Adrenal gland (tissue), 5 donors: ENCODE results near the gene MAPKAP1.

Source experiments
- POLR2A ChIP-seq, 2 donors: fragments of 450-650 bp; IDR thresholded peaks; one replicate each; pipeline ENCODE4 v1.6.1; 2017; ENCODE audit warnings: antibody characterized with exemption in 2 of 2, mild to moderate bottlenecking in 2 of 2, moderate library complexity in 1 of 2
- TF ChIP-seq, protein P1 (sequence below), 6 experiments: fragments of 450-650 bp in 4 of 6; fragments of 200-600 bp in 2 of 6; sonication (generic) in 1 of 6; IDR thresholded peaks; 1 replicate in 5 of 6; 2 replicates in 1 of 6; pipeline versions ENCODE4 v1.5.1 to v1.8.0; 2016 to 2021; ENCODE audit warnings: antibody characterized with exemption in 6 of 6, mild to moderate bottlenecking in 2 of 6, moderate library complexity in 1 of 6
- donor health status: DM: no; HTN: no; CAD: no.

DNA sequence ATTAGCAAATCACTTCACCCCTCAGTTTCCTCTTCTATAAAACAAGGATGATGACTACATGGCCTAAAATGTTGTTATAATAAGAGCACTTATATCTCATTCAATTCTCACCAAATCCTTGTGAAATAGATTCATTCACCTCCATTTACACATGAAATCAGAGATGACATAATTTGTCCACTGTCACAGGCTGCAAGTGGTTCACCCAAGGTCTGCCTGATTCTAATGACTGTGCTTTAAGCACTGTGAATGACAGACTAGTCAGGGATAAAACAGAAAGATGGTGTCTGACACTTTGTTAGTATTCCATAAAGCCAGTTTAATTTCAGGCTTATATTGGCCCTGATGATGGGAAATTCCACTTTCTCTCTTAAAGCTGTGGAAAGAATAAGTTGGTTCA is 209.5 kb downstream of the MAPKAP1 start:
- TF ChIP-seq, protein P1, sequence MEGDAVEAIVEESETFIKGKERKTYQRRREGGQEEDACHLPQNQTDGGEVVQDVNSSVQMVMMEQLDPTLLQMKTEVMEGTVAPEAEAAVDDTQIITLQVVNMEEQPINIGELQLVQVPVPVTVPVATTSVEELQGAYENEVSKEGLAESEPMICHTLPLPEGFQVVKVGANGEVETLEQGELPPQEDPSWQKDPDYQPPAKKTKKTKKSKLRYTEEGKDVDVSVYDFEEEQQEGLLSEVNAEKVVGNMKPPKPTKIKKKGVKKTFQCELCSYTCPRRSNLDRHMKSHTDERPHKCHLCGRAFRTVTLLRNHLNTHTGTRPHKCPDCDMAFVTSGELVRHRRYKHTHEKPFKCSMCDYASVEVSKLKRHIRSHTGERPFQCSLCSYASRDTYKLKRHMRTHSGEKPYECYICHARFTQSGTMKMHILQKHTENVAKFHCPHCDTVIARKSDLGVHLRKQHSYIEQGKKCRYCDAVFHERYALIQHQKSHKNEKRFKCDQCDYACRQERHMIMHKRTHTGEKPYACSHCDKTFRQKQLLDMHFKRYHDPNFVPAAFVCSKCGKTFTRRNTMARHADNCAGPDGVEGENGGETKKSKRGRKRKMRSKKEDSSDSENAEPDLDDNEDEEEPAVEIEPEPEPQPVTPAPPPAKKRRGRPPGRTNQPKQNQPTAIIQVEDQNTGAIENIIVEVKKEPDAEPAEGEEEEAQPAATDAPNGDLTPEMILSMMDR (IDR thresholded peaks at IDR 0.05), result no peak
- no peak for TF ChIP-seq POLR2A (IDR thresholded peaks at IDR 0.05)
